ENCODE data around the gene RNFT2.
"Not testable (repeated sequence)": the region's sequence is repeated elsewhere in the genome, so short reads cannot be mapped to it uniquely, and the experiment has no call there.

Gene RNFT2

GRCh38 chr12:116802018-116802417, 63.9 kb downstream of the RNFT2 start:
- H3K27ac ChIP-seq (ENCODE audit: low read length), result no peak overlapping the region
- H3K4me3 ChIP-seq (ENCODE audit: low read depth in 1 of 2, low read length in 2 of 2), result no peak overlapping the region
- no peaks in the 10 kb centered on the region for H3K36me3 ChIP-seq (ENCODE audit: control insufficient read depth in 1 of 2, insufficient read depth in 2 of 2, low read length in 2 of 2)
- peaks cover 0 to 16% of the 10 kb centered on the region in 2 donors for H3K9me3 ChIP-seq (ENCODE audit: control insufficient read depth in 1 of 2, low read length in 2 of 2)
- no peaks in the 10 kb centered on the region for H3K4me1 ChIP-seq (ENCODE audit: control insufficient read depth in 1 of 2, insufficient read depth in 2 of 2, low read length in 2 of 2)
- no peaks in the 10 kb centered on the region for H3K27me3 ChIP-seq (ENCODE audit: low read depth, low read length)

- Histone ChIP-seq H3K36me3 (ENCODE audit: control insufficient read depth in 1 of 2, insufficient read depth in 2 of 2, low read length in 2 of 2) (no peaks in the 10 kb centered on the region), H3K27me3 (ENCODE audit: low read depth, low read length) (no peaks in the 10 kb centered on the region), H3K4me1 (ENCODE audit: control insufficient read depth in 1 of 2, insufficient read depth in 2 of 2, low read length in 2 of 2) (no peaks in the 10 kb centered on the region), H3K9me3 (ENCODE audit: control insufficient read depth in 1 of 2, low read length in 2 of 2) (peaks cover 0 to 13% of the 10 kb centered on the region in 2 donors), H3K27ac (ENCODE audit: low read length) (no peak overlapping the region), H3K4me3 (ENCODE audit: low read depth in 1 of 2, low read length in 2 of 2) (no peak overlapping the region)
These were observed 65.1 kb downstream of the RNFT2 start for GRCh38 chr12:116803013-116803736.

- no peak overlapping the region for H3K4me3 ChIP-seq (ENCODE audit: low read depth in 1 of 2, low read length in 2 of 2)
- no peak overlapping the region for H3K27ac ChIP-seq (ENCODE audit: low read length)
- peaks cover 0 to 8% of the 10 kb centered on the region in 2 donors for H3K9me3 ChIP-seq (ENCODE audit: control insufficient read depth in 1 of 2, low read length in 2 of 2)
These were observed 65.9 kb downstream of the RNFT2 start for GRCh38 chr12:116804051-116804450.

GRCh38 chr12:116806845-116807440, 68.8 kb downstream of the RNFT2 start:
- Histone ChIP-seq H3K4me1 (ENCODE audit: control insufficient read depth in 1 of 2, insufficient read depth in 2 of 2, low read length in 2 of 2) (no peaks in the 10 kb centered on the region), H3K36me3 (ENCODE audit: control insufficient read depth in 1 of 2, insufficient read depth in 2 of 2, low read length in 2 of 2) (no peaks in the 10 kb centered on the region), H3K27me3 (ENCODE audit: low read depth, low read length) (no peaks in the 10 kb centered on the region), H3K4me3 (ENCODE audit: low read depth in 1 of 2, low read length in 2 of 2) (no peak overlapping the region), H3K9me3 (ENCODE audit: control insufficient read depth in 1 of 2, low read length in 2 of 2) (no peaks in the 10 kb centered on the region), H3K27ac (ENCODE audit: low read length) (no peak overlapping the region)

More at GRCh38 chr12:116804051-116804450, 65.9 kb downstream of the RNFT2 start:
- Histone ChIP-seq H3K4me1 (ENCODE audit: control insufficient read depth in 1 of 2, insufficient read depth in 2 of 2, low read length in 2 of 2) (no peaks in the 10 kb centered on the region), H3K36me3 (ENCODE audit: control insufficient read depth in 1 of 2, insufficient read depth in 2 of 2, low read length in 2 of 2) (no peaks in the 10 kb centered on the region), H3K27me3 (ENCODE audit: low read depth, low read length) (no peaks in the 10 kb centered on the region)

GRCh38 chr12:116807546-116807945, 69.4 kb downstream of the RNFT2 start:
- Histone ChIP-seq H3K4me1 (ENCODE audit: control insufficient read depth in 1 of 2, insufficient read depth in 2 of 2, low read length in 2 of 2) (no peaks in the 10 kb centered on the region), H3K36me3 (ENCODE audit: control insufficient read depth in 1 of 2, insufficient read depth in 2 of 2, low read length in 2 of 2) (no peaks in the 10 kb centered on the region), H3K4me3 (ENCODE audit: low read depth in 1 of 2, low read length in 2 of 2) (no peak overlapping the region), H3K27ac (ENCODE audit: low read length) (no peak overlapping the region), H3K9me3 (ENCODE audit: control insufficient read depth in 1 of 2, low read length in 2 of 2) (no peaks in the 10 kb centered on the region), H3K27me3 (ENCODE audit: low read depth, low read length) (no peaks in the 10 kb centered on the region)

GRCh38 chr12:116808113-116809105, 70.3 kb downstream of the RNFT2 start:
- Histone ChIP-seq H3K27me3 (ENCODE audit: low read depth, low read length) (no peaks in the 10 kb centered on the region), H3K27ac (ENCODE audit: low read length) (no peak overlapping the region), H3K36me3 (ENCODE audit: control insufficient read depth in 1 of 2, insufficient read depth in 2 of 2, low read length in 2 of 2) (no peaks in the 10 kb centered on the region), H3K4me1 (ENCODE audit: control insufficient read depth in 1 of 2, insufficient read depth in 2 of 2, low read length in 2 of 2) (no peaks in the 10 kb centered on the region), H3K9me3 (ENCODE audit: control insufficient read depth in 1 of 2, low read length in 2 of 2) (no peaks in the 10 kb centered on the region), H3K4me3 (ENCODE audit: low read depth in 1 of 2, low read length in 2 of 2) (no peak overlapping the region)

GRCh38 chr12:116812238-116812637, 74.1 kb downstream of the RNFT2 start:
- no peak overlapping the region for H3K27ac ChIP-seq (ENCODE audit: low read length)
- no peaks in the 10 kb centered on the region for H3K9me3 ChIP-seq (ENCODE audit: control insufficient read depth in 1 of 2, low read length in 2 of 2)
- no peaks in the 10 kb centered on the region for H3K36me3 ChIP-seq (ENCODE audit: control insufficient read depth in 1 of 2, insufficient read depth in 2 of 2, low read length in 2 of 2)
- H3K27me3 ChIP-seq (ENCODE audit: low read depth, low read length), result no peaks in the 10 kb centered on the region
- H3K4me1 ChIP-seq (ENCODE audit: control insufficient read depth in 1 of 2, insufficient read depth in 2 of 2, low read length in 2 of 2), result no peaks in the 10 kb centered on the region
- no peak overlapping the region for H3K4me3 ChIP-seq (ENCODE audit: low read depth in 1 of 2, low read length in 2 of 2)

GRCh38 chr12:116813271-116814041, 75.3 kb downstream of the RNFT2 start:
- Histone ChIP-seq H3K9me3 (ENCODE audit: control insufficient read depth in 1 of 2, low read length in 2 of 2) (no peaks in the 10 kb centered on the region), H3K27me3 (ENCODE audit: low read depth, low read length) (no peaks in the 10 kb centered on the region), H3K36me3 (ENCODE audit: control insufficient read depth in 1 of 2, insufficient read depth in 2 of 2, low read length in 2 of 2) (no peaks in the 10 kb centered on the region), H3K27ac (ENCODE audit: low read length) (no peak overlapping the region), H3K4me1 (ENCODE audit: control insufficient read depth in 1 of 2, insufficient read depth in 2 of 2, low read length in 2 of 2) (peaks cover 2 to 5% of the 10 kb centered on the region in 2 donors), H3K4me3 (ENCODE audit: low read depth in 1 of 2, low read length in 2 of 2) (no peak overlapping the region)

GRCh38 chr12:116814766-116815165, 76.7 kb downstream of the RNFT2 start:
- not testable (repeated sequence) for H3K4me1 ChIP-seq (ENCODE audit: control insufficient read depth in 1 of 2, insufficient read depth in 2 of 2, low read length in 2 of 2); H3K9me3 ChIP-seq (ENCODE audit: control insufficient read depth in 1 of 2, low read length in 2 of 2); H3K27me3 ChIP-seq (ENCODE audit: low read depth, low read length); H3K27ac ChIP-seq (ENCODE audit: low read length); H3K36me3 ChIP-seq (ENCODE audit: control insufficient read depth in 1 of 2, insufficient read depth in 2 of 2, low read length in 2 of 2); H3K4me3 ChIP-seq (ENCODE audit: low read depth in 1 of 2, low read length in 2 of 2)

- Histone ChIP-seq H3K27ac (ENCODE audit: low read length) (peak overlapping the region; percentile 97), H3K36me3 (ENCODE audit: control insufficient read depth in 1 of 2, insufficient read depth in 2 of 2, low read length in 2 of 2) (peaks cover 0 to 3% of the 10 kb centered on the region in 2 donors), H3K4me1 (ENCODE audit: control insufficient read depth in 1 of 2, insufficient read depth in 2 of 2, low read length in 2 of 2) (peaks cover 4 to 9% of the 10 kb centered on the region in 2 donors), H3K27me3 (ENCODE audit: low read depth, low read length) (no peaks in the 10 kb centered on the region), H3K9me3 (ENCODE audit: control insufficient read depth in 1 of 2, low read length in 2 of 2) (no peaks in the 10 kb centered on the region), H3K4me3 (ENCODE audit: low read depth in 1 of 2, low read length in 2 of 2) (peak overlapping the region; percentile 75 to 94)
These were observed 80.3 kb downstream of the RNFT2 start for GRCh38 chr12:116818341-116818856.

Data from muscle layer of duodenum (tissue), 2 donors.